PC-9 (cell line): Measurements from ENCODE around the gene MKRN2OS.

Experiments
- EZH2 ChIP-seq: fragments of 200-600 bp; sonication (generic); IDR thresholded peaks from 2 replicates; pipeline ENCODE4 v1.8.0; 2017; ENCODE audit warnings: antibody characterized with exemption, low read depth
- TF ChIP-seq, protein P1 (sequence below): fragments of 200-600 bp; sonication (generic); conservative IDR thresholded peaks from 2 replicates; pipeline ENCODE4 v1.6.1; 2017; ENCODE audit warnings: mixed run types, antibody characterized with exemption, mild to moderate bottlenecking, moderate library complexity

GRCh38 chr3:12588039-12589009, 43.0 kb upstream of the MKRN2OS start:
- TF ChIP-seq, protein P1, sequence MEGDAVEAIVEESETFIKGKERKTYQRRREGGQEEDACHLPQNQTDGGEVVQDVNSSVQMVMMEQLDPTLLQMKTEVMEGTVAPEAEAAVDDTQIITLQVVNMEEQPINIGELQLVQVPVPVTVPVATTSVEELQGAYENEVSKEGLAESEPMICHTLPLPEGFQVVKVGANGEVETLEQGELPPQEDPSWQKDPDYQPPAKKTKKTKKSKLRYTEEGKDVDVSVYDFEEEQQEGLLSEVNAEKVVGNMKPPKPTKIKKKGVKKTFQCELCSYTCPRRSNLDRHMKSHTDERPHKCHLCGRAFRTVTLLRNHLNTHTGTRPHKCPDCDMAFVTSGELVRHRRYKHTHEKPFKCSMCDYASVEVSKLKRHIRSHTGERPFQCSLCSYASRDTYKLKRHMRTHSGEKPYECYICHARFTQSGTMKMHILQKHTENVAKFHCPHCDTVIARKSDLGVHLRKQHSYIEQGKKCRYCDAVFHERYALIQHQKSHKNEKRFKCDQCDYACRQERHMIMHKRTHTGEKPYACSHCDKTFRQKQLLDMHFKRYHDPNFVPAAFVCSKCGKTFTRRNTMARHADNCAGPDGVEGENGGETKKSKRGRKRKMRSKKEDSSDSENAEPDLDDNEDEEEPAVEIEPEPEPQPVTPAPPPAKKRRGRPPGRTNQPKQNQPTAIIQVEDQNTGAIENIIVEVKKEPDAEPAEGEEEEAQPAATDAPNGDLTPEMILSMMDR = no peak
- no peak for TF ChIP-seq EZH2
